ENCODE measurements around the gene PDCD1LG2. TPM values are rescaled to one million over a fixed set of nuclear protein-coding genes. Genes with fewer than 3 reads are reported as not detected.

PDCD1LG2 gene
- total and polyA plus RNA-seq, 4 donors, result 0.46 to 2.5 (median 1.3) TPM

DNA sequence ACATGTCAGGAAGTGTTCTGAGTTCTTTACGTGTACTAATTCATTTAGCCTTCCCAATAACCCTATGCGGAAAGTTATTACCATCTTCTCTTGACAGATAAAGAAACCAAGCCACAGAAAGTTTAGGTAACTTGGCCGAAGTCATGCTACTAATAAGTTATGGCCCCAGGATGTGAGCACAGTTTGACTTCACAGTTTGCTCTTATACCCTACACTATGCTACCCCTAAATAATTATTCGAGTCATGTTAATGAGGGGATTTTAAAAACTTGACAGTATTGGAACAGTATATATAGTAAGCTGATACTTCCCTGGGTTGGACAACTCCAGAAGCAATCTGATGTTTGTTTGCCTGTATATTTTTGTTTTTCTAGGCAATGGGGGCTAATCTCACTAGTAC, 29.4 kb upstream of the PDCD1LG2 start:
- no peak overlapping the region for H3K9ac ChIP-seq (ENCODE audit: low read depth in 1 of 2, low read length in 2 of 2)

DNA sequence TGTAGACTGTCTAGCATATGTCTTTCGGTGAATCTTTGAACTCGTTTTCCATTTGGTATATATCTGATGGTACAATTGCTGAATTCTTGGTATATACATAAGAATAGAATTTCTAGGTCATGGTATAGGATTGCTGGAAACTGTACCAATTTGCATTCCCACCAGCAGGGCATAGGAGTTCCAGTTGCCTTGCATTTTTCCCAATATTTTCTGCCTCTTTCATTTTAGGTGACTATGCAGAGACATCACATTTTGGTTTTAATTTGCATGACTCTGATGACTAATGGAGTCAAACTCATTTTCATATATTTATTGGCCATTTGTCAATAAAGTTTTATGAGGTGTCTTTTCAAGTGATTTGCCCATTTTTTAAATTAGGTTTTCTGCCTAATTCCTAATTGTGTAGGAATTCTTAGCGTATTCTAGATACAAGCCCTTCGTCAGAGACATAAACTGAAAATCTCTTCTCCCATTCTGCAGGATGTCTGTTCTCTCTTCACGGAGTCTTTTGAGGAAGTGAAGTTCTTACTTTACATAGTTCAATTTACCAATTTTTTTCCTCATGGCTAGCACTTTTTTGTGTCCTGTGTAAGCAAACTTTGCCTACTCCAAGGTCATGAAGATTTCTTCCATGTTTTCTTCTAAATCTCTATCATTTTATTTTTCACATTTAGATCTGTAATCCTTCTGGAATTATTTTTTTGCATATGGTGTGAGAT, 28.9 kb upstream of the PDCD1LG2 start:
- TF ChIP-seq, protein P1, sequence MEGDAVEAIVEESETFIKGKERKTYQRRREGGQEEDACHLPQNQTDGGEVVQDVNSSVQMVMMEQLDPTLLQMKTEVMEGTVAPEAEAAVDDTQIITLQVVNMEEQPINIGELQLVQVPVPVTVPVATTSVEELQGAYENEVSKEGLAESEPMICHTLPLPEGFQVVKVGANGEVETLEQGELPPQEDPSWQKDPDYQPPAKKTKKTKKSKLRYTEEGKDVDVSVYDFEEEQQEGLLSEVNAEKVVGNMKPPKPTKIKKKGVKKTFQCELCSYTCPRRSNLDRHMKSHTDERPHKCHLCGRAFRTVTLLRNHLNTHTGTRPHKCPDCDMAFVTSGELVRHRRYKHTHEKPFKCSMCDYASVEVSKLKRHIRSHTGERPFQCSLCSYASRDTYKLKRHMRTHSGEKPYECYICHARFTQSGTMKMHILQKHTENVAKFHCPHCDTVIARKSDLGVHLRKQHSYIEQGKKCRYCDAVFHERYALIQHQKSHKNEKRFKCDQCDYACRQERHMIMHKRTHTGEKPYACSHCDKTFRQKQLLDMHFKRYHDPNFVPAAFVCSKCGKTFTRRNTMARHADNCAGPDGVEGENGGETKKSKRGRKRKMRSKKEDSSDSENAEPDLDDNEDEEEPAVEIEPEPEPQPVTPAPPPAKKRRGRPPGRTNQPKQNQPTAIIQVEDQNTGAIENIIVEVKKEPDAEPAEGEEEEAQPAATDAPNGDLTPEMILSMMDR (IDR thresholded peaks at IDR 0.05; ENCODE audit: low read depth, low read length, missing input control), result no peak
- TF ChIP-seq, protein P2, sequence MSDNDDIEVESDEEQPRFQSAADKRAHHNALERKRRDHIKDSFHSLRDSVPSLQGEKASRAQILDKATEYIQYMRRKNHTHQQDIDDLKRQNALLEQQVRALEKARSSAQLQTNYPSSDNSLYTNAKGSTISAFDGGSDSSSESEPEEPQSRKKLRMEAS (IDR thresholded peaks at IDR 0.05), result no peak
- TF ChIP-seq, protein P3, sequence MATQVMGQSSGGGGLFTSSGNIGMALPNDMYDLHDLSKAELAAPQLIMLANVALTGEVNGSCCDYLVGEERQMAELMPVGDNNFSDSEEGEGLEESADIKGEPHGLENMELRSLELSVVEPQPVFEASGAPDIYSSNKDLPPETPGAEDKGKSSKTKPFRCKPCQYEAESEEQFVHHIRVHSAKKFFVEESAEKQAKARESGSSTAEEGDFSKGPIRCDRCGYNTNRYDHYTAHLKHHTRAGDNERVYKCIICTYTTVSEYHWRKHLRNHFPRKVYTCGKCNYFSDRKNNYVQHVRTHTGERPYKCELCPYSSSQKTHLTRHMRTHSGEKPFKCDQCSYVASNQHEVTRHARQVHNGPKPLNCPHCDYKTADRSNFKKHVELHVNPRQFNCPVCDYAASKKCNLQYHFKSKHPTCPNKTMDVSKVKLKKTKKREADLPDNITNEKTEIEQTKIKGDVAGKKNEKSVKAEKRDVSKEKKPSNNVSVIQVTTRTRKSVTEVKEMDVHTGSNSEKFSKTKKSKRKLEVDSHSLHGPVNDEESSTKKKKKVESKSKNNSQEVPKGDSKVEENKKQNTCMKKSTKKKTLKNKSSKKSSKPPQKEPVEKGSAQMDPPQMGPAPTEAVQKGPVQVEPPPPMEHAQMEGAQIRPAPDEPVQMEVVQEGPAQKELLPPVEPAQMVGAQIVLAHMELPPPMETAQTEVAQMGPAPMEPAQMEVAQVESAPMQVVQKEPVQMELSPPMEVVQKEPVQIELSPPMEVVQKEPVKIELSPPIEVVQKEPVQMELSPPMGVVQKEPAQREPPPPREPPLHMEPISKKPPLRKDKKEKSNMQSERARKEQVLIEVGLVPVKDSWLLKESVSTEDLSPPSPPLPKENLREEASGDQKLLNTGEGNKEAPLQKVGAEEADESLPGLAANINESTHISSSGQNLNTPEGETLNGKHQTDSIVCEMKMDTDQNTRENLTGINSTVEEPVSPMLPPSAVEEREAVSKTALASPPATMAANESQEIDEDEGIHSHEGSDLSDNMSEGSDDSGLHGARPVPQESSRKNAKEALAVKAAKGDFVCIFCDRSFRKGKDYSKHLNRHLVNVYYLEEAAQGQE (IDR thresholded peaks at IDR 0.05), result no peak
- no peak for TF ChIP-seq EGR1 (IDR thresholded peaks at IDR 0.05; ENCODE audit: low read depth in 2 of 2)
- no peak for TF ChIP-seq HNF4A (conservative IDR thresholded peaks at IDR 0.05)
- no peak for TF ChIP-seq JUND (IDR thresholded peaks at IDR 0.05)
- TF ChIP-seq HNF4G (IDR thresholded peaks at IDR 0.05), result no peak
- TF ChIP-seq YY1 (IDR thresholded peaks at IDR 0.05), result no peak
- no peak for TF ChIP-seq RAD21 (IDR thresholded peaks at IDR 0.05)
- TF ChIP-seq SP1 (IDR thresholded peaks at IDR 0.05), result no peak
- no peak for TF ChIP-seq NR2F2 (IDR thresholded peaks at IDR 0.05)
- TF ChIP-seq GABPA (IDR thresholded peaks at IDR 0.05 in 1 of 2, conservative IDR thresholded peaks at IDR 0.05 in 1 of 2), result no peak
- no peak for TF ChIP-seq TAF1 (conservative IDR thresholded peaks at IDR 0.05)
- WGBS, result 82% methylated on average over 5 of the region's 5 CpGs

More for the DNA sequence above, 29.4 kb upstream of the PDCD1LG2 start:
- no peak for DNase-seq (ENCODE audit: low spot score)
- Histone ChIP-seq H3K4me3 (ENCODE audit: low read depth in 1 of 3, low read length in 3 of 3) (no peak overlapping the region), H3K9me3 (ENCODE audit: control insufficient read depth in 4 of 4, low read length in 3 of 4) (no peaks in the 10 kb centered on the region), H3K36me3 (ENCODE audit: control insufficient read depth in 4 of 4, insufficient read depth in 3 of 4, low read depth in 1 of 4, low read length in 3 of 4) (no peaks in the 10 kb centered on the region), H3K27ac (ENCODE audit: low read depth in 1 of 2, low read length in 2 of 2) (no peak overlapping the region), H3K4me1 (ENCODE audit: control insufficient read depth in 4 of 4, insufficient read depth in 4 of 4, low read length in 3 of 4) (no peaks in the 10 kb centered on the region), H3K27me3 (ENCODE audit: control insufficient read depth in 4 of 4, insufficient read depth in 4 of 4, low read length in 3 of 4) (no peaks in the 10 kb centered on the region)
- TF ChIP-seq, protein P2 (IDR thresholded peaks at IDR 0.05), result no peak
- TF ChIP-seq, protein P3 (IDR thresholded peaks at IDR 0.05), result no peak
- TF ChIP-seq SP1 (IDR thresholded peaks at IDR 0.05) (no peak), YY1 (IDR thresholded peaks at IDR 0.05) (no peak), RAD21 (IDR thresholded peaks at IDR 0.05) (no peak), HNF4G (IDR thresholded peaks at IDR 0.05) (no peak), FOXA2 (IDR thresholded peaks at IDR 0.05) (no peak), FOXA1 (IDR thresholded peaks at IDR 0.05) (no peak), NR2F2 (IDR thresholded peaks at IDR 0.05) (no peak)
- WGBS, result 88% methylated on average over 4 of the region's 4 CpGs

More for the DNA sequence above, 28.9 kb upstream of the PDCD1LG2 start:
- DNase-seq (ENCODE audit: low spot score), result no peak
- no peak overlapping the region for H3K9ac ChIP-seq (ENCODE audit: low read depth in 1 of 2, low read length in 2 of 2)
- no peak overlapping the region for H3K4me3 ChIP-seq (ENCODE audit: low read depth in 1 of 3, low read length in 3 of 3)
- H3K4me1 ChIP-seq (ENCODE audit: control insufficient read depth in 4 of 4, insufficient read depth in 4 of 4, low read length in 3 of 4), result no peaks in the 10 kb centered on the region
- H3K36me3 ChIP-seq (ENCODE audit: control insufficient read depth in 4 of 4, insufficient read depth in 3 of 4, low read depth in 1 of 4, low read length in 3 of 4), result no peaks in the 10 kb centered on the region
- no peaks in the 10 kb centered on the region for H3K27me3 ChIP-seq (ENCODE audit: control insufficient read depth in 4 of 4, insufficient read depth in 4 of 4, low read length in 3 of 4)
- H3K27ac ChIP-seq (ENCODE audit: low read depth in 1 of 2, low read length in 2 of 2), result no peak overlapping the region
- H3K9me3 ChIP-seq (ENCODE audit: control insufficient read depth in 4 of 4, low read length in 3 of 4), result no peaks in the 10 kb centered on the region
